PFSK-1 (cell line): ENCODE measurements around the gene LRMDA.

Source experiments
- POLR2AphosphoS5 ChIP-seq: IDR thresholded peaks from 2 replicates; pipeline ENCODE4 v1.6.1; 2012; ENCODE audit warnings: low read depth, mild to moderate bottlenecking, control low read depth, low read length, moderate library complexity
- TAF1 ChIP-seq: IDR thresholded peaks from 2 replicates; pipeline ENCODE4 v1.6.1; 2012; ENCODE audit warnings: low read length, control low read depth, borderline replicate concordance; ENCODE audit not compliant: insufficient read depth

- no peak for TF ChIP-seq POLR2AphosphoS5
- no peak for TF ChIP-seq TAF1
Measured at GRCh38 chr10:75600833-75601232, 169.4 kb downstream of the LRMDA start.
